HL-60 (cell line): Measurements from ENCODE around the gene PCID2.

Source experiments
- CTCF ChIP-seq: IDR thresholded peaks from one replicate; pipeline ENCODE4 v1.5.1; 2011; ENCODE audit warnings: low read length, control low read depth, inconsistent platforms; ENCODE audit not compliant: insufficient read depth
- GABPA ChIP-seq: IDR thresholded peaks from 2 replicates; pipeline ENCODE4 v1.6.1; 2012; ENCODE audit warnings: low read depth
- POLR2AphosphoS5 ChIP-seq: IDR thresholded peaks from 2 replicates; pipeline ENCODE4 v1.6.1; 2012; ENCODE audit warnings: low read depth
- SPI1 ChIP-seq: IDR thresholded peaks from 2 replicates; pipeline ENCODE4 v1.6.1; 2012; ENCODE audit warnings: low read depth, mild to moderate bottlenecking, borderline replicate concordance

- TF ChIP-seq CTCF, result no peak
- no peak for TF ChIP-seq SPI1
- TF ChIP-seq POLR2AphosphoS5, result no peak
- TF ChIP-seq GABPA, result no peak
These were observed 3.3 kb upstream of the PCID2 start for GRCh38 chr13:113211774-113212173.
